Panc1 (cell line): ENCODE data around the gene TSC22D1. TPM values are rescaled to one million over a fixed set of nuclear protein-coding genes. Genes with fewer than 3 reads are reported as not detected.

Experiments
- ATAC-seq: fragments of 200-7000 bp; cut with Tn5 transposase; 2 replicates; pipeline ENCODE4 v1.9.1; 2020; ENCODE audit warnings: mild to moderate bottlenecking, moderate library complexity
- BruUV-seq: library from RNA; stranded (reverse); fragments of 400-500 nt; replicated peaks from 2 replicates; lab custom pipeline; 2021; lab: Mats Ljungman, UMichigan
- CTCF ChIA-PET: fragments of 300-600 bp; sonication (Branson Sonifier 250); formaldehyde crosslinking; loops from one replicate; lab custom pipeline; 2022; ENCODE audit warnings: antibody characterized with exemption; lab: Charles Lee
- POLR2A ChIA-PET: fragments of 300-600 bp; sonication (Branson Sonifier 250); formaldehyde crosslinking; loops from one replicate; lab custom pipeline; 2022; ENCODE audit warnings: antibody characterized with exemption; lab: Charles Lee
- DNase-seq: peaks from one replicate; pipeline ENCODE4 v3.0.0-alpha.2; 2010; ENCODE audit warnings: low read depth, low spot score
- H3K27ac ChIP-seq: 2 replicates; pipeline ENCODE4 v1.5.1; 2011; ENCODE audit warnings: mild to moderate bottlenecking, low read length, inconsistent platforms
- H3K27me3 ChIP-seq: fragments of 200-500 bp; sonication (Bioruptor generic); 2 replicates; pipeline ENCODE4 v1.6.0; 2014; ENCODE audit warnings: low read length, inconsistent platforms; ENCODE audit not compliant: control insufficient read depth, insufficient read depth
- H3K36me3 ChIP-seq: fragments of 200-500 bp; sonication (Bioruptor generic); 2 replicates; pipeline ENCODE4 v1.5.1; 2014; ENCODE audit warnings: inconsistent platforms, mild to moderate bottlenecking, low read length, moderate library complexity; ENCODE audit not compliant: control insufficient read depth, insufficient read depth
- H3K4me1 ChIP-seq: 2 replicates; pipeline ENCODE4 v1.5.1; 2011; ENCODE audit warnings: inconsistent platforms, mild to moderate bottlenecking, low read length, moderate library complexity; ENCODE audit not compliant: control insufficient read depth, insufficient read depth
- H3K4me3 ChIP-seq, 2 experiments: 2 replicates each; pipeline ENCODE4 v1.5.1; 2011 to 2012; ENCODE audit warnings: low read depth in 2 of 2, low read length in 2 of 2, mild to moderate bottlenecking in 2 of 2, inconsistent platforms in 1 of 2, moderate library complexity in 1 of 2
- H3K9me3 ChIP-seq: fragments of 200-500 bp; sonication (Bioruptor generic); 2 replicates; pipeline ENCODE4 v1.5.1; 2014; ENCODE audit warnings: low read depth, mild to moderate bottlenecking, inconsistent platforms, low read length, moderate library complexity; ENCODE audit not compliant: control insufficient read depth, insufficient read depth
- CTCF ChIP-seq: fragments of 450-650 bp; IDR thresholded peaks from 2 replicates; pipeline ENCODE4 v1.5.1; 2017; ENCODE audit warnings: mild to moderate bottlenecking
- POLR2AphosphoS5 ChIP-seq: IDR thresholded peaks from 2 replicates; pipeline ENCODE4 v1.6.1; 2012; ENCODE audit warnings: mild to moderate bottlenecking, low read depth, low read length, moderate library complexity
- REST ChIP-seq, 2 experiments: IDR thresholded peaks; 2 replicates each; pipeline ENCODE4 v1.6.1; 2011 to 2012; ENCODE audit warnings: low read depth in 2 of 2, control low read depth in 1 of 2, low read length in 1 of 2, mild to moderate bottlenecking in 1 of 2, moderate library complexity in 1 of 2; ENCODE audit not compliant: insufficient read depth in 1 of 2
- SIN3A ChIP-seq: IDR thresholded peaks from 2 replicates; pipeline ENCODE4 v1.6.1; 2012; ENCODE audit warnings: low read depth, mild to moderate bottlenecking, low read length, moderate library complexity, borderline replicate concordance; ENCODE audit not compliant: insufficient read depth
- TCF7L2 ChIP-seq: IDR thresholded peaks from 2 replicates; pipeline ENCODE4 v1.6.1; 2011; ENCODE audit warnings: mild to moderate bottlenecking, low read depth, low read length, inconsistent platforms
- in situ Hi-C: cut with HindIII; loops from 2 replicates; pipeline ENCODE4 v1.10.0; 2016; ENCODE audit warnings: low sequenced_read_pairs, low pct_unique_long_range_greater_than_20kb
- intact Hi-C: fragments of 100-400 bp; cut with micrococcal nuclease; formaldehyde crosslinking; loops from one replicate; pipeline ENCODE4 v1.10.0; 2022; ENCODE audit not compliant: unreplicated experiment
- total RNA-seq: library from RNA; stranded (reverse); gene quantifications from one replicate; pipeline ENCODE4 v1.2.1, GENCODE V29; 2021; ENCODE audit not compliant: unreplicated experiment

Gene TSC22D1
- total RNA-seq, 1 experiment from 2014 or later, result 31.8 TPM

GRCh38 chr13:44386913-44387556, 189.1 kb downstream of the TSC22D1 start:
- H3K4me1 ChIP-seq, result no peaks in the 10 kb centered on the region
- ChIA-PET CTCF (no interaction called here), POLR2A (no interaction called here)
- no peaks in the 10 kb centered on the region for H3K9me3 ChIP-seq
- H3K27ac ChIP-seq, result no peak overlapping the region
- H3K36me3 ChIP-seq, result no peaks in the 10 kb centered on the region
- in situ Hi-C loops, result no loop called here
- ATAC-seq (no peak), DNase-seq (no peak)
- intact Hi-C loops, result no loop called here
- H3K4me3 ChIP-seq, result no peak overlapping the region
- no peak for TF ChIP-seq SIN3A
- TF ChIP-seq POLR2AphosphoS5, result no peak
- BruUV-seq, result no TSS peak
- no peaks in the 10 kb centered on the region for H3K27me3 ChIP-seq

- CTCF ChIA-PET, result no interaction called here
These were observed 190.3 kb downstream of the TSC22D1 start for GRCh38 chr13:44385847-44386246.

More at GRCh38 chr13:44385847-44386246, 190.3 kb downstream of the TSC22D1 start:
- H3K36me3 ChIP-seq, result no peaks in the 10 kb centered on the region
- POLR2A ChIA-PET, result no interaction called here
- in situ Hi-C loops, result no loop called here
- BruUV-seq, result no TSS peak
- no peak for ATAC-seq
- TF ChIP-seq REST (IDR thresholded peaks at IDR 0.05; ENCODE audit: insufficient read depth in 1 of 2, low read depth in 2 of 2, low read length in 1 of 2), result no peak
- no peak for TF ChIP-seq TCF7L2
- no peak for TF ChIP-seq SIN3A
- TF ChIP-seq CTCF, result no peak
- no peak for TF ChIP-seq POLR2AphosphoS5
- H3K9me3 ChIP-seq, result no peaks in the 10 kb centered on the region
- H3K27me3 ChIP-seq, result no peaks in the 10 kb centered on the region
- intact Hi-C loops, result no loop called here
- no peak for DNase-seq
- no peak overlapping the region for H3K27ac ChIP-seq
- H3K4me1 ChIP-seq, result no peaks in the 10 kb centered on the region
- H3K4me3 ChIP-seq, result no peak overlapping the region
